ENCODE data around the gene HLA-DOA. TPM values are rescaled to one million over a fixed set of nuclear protein-coding genes. Genes with fewer than 3 reads are reported as not detected.

The HLA-DOA gene
- total and polyA plus RNA-seq, 10 of the 15 experiments (the other 5 are each of a cell fraction or from before 2014, with no cell fraction given) = 8.8 to 108 (median 58.3) TPM

DNA sequence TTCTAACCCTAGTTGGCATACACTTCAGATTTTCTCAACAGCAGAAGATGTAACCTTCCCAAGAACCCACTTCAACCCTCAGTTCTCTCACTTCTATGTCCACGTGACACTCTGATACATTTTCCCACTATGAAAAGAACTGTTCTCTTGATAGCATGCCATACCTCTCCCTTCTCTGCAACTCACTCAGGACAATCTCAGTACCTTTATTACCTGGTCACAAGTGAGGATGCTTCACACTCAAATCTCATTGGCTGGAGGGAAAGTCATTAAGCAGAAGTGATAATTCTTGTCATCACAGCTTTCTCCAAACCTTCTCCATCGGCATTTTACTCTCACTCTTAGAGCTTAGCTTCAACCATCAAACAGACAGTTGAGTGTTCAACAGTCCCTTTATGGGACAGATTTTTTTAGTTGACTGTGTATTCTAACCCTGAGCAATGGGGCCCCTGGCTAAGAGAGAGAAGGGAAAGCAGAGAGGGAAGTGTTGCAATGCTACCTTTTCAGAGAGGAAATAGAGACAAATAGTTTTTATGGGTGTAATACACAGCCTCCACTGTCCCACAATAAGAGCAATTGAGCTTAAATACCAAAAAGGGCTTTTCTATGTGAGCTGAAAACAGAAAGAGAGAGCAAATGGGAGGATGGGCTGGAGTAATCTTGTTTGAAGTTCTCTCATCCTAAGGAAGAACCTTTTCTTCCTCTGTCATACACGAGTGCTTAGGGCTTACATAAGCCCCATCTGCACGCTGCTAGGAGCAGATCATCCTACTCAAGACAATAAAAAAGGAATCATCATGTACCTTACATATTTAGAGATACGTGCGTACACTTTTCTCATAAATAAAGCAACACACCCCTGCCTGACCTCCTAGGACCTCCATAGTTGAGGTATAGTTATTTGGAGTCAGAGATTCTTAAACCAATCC, 48.1 kb upstream of the HLA-DOA start:
- BruUV-seq (replicated peaks) = TSS peak; percentile 82
- peaks cover 13% of the 10 kb centered on the region for H3K4me1 ChIP-seq (ENCODE audit: control insufficient read depth, insufficient read depth, low read length)
- in situ Hi-C loops (cut with MboI) = loop anchor here (25.0 kb wide), 1 partner anchor 1605 kb away; no protein-coding TSS in a partner anchor
- POLR2A ChIA-PET = interaction anchor here (1.1 to 2.6 kb wide), 6 partner anchors 8 to 29 kb away, joined by 4 to 23 read pairs (median 9); partner anchors contain the start of genes HLA-DPA1 and HLA-DPB1
- SMC1A ChIA-PET (ENCODE audit: uncharacterized antibody, unreplicated experiment) = interaction anchor here (0.9 to 2.6 kb wide), 12 partner anchors 9 to 55 kb away, joined by 3 to 12 read pairs (median 5); partner anchors contain the start of genes HLA-DPA1 and HLA-DPB1
- no peaks in the 10 kb centered on the region for H3K27me3 ChIP-seq (replicated peaks in 1 of 2; ENCODE audit: control insufficient read depth in 2 of 2, insufficient read depth in 2 of 2, low read length in 1 of 2)
- H3K36me3 ChIP-seq (ENCODE audit: control insufficient read depth in 2 of 2, insufficient read depth in 2 of 2, low read length in 1 of 2) = no peaks in the 10 kb centered on the region
- FAIRE-seq (peak; percentile 98), ATAC-seq (peak; percentile 68), DNase-seq (ENCODE audit: low read depth, low spot score) (no peak)
- CTCF ChIA-PET = interaction anchor here (0.7 to 2.6 kb wide), 8 partner anchors 9 to 44 kb away, joined by 3 to 19 read pairs (median 4); partner anchors contain the start of genes HLA-DPA1 and HLA-DPB1
- peak overlapping the region; percentile 6 for H2AFZ ChIP-seq (ENCODE audit: control insufficient read depth, low read depth, low read length)
- H4K20me1 ChIP-seq (ENCODE audit: control insufficient read depth, insufficient read depth) = no peaks in the 10 kb centered on the region
- H3K9me3 ChIP-seq (replicated peaks; ENCODE audit: control insufficient read depth, insufficient read depth, low read length) = peaks cover 5% of the 10 kb centered on the region
- intact Hi-C loops (cut with micrococcal nuclease; ENCODE audit: unreplicated experiment) = no loop called here
- H3K79me2 ChIP-seq (ENCODE audit: control insufficient read depth, insufficient read depth, low read length) = no peaks in the 10 kb centered on the region
- no peak overlapping the region for H3K4me3 ChIP-seq
- WGBS (ENCODE audit: insufficient coverage, insufficient replicate concordance, low lambda C conversion rate, missing lambda C conversion rate) = 29% methylated on average over 6 of the region's 6 CpGs
- peak overlapping the region; percentile 60 for H3K27ac ChIP-seq (ENCODE audit: control insufficient read depth, insufficient read depth)
- H3K9ac ChIP-seq (ENCODE audit: control insufficient read depth, insufficient read depth, low read length) = no peak overlapping the region
- peak overlapping the region; percentile 27; the same call in 1 of the 2 replicates for H3K4me2 ChIP-seq (ENCODE audit: control insufficient read depth, insufficient read depth)
- RAD21 ChIA-PET (ENCODE audit: unreplicated experiment) = interaction anchor here (0.9 to 1.8 kb wide), 4 partner anchors 16 to 28 kb away, joined by 3 to 9 read pairs (median 5); partner anchors contain the start of genes HLA-DPA1 and HLA-DPB1
- TF ChIP-seq ATF7 (IDR thresholded peaks at IDR 0.05; ENCODE audit: low read depth) = no peak
- TF ChIP-seq, protein P1, sequence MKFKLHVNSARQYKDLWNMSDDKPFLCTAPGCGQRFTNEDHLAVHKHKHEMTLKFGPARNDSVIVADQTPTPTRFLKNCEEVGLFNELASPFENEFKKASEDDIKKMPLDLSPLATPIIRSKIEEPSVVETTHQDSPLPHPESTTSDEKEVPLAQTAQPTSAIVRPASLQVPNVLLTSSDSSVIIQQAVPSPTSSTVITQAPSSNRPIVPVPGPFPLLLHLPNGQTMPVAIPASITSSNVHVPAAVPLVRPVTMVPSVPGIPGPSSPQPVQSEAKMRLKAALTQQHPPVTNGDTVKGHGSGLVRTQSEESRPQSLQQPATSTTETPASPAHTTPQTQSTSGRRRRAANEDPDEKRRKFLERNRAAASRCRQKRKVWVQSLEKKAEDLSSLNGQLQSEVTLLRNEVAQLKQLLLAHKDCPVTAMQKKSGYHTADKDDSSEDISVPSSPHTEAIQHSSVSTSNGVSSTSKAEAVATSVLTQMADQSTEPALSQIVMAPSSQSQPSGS (IDR thresholded peaks at IDR 0.05; ENCODE audit: low read length) = 0 out of 2 replicates have a peak, but pooled peaks have one; percentile 27
- peak; percentile 61; the same call in 1 of the 2 replicates for TF ChIP-seq RAD51 (IDR thresholded peaks at IDR 0.05)
- no peak for TF ChIP-seq SUPT20H (IDR thresholded peaks at IDR 0.05; ENCODE audit: borderline replicate concordance, control insufficient read depth, low read depth, low read length)
- peak; percentile 60; the same call in 1 of the 2 replicates for TF ChIP-seq NFIC (IDR thresholded peaks at IDR 0.05; ENCODE audit: low read depth, low read length)
- no peak for TF ChIP-seq BMI1 (IDR thresholded peaks at IDR 0.05; ENCODE audit: borderline replicate concordance)
- TF ChIP-seq PAX8 (IDR thresholded peaks at IDR 0.05) = no peak
- TF ChIP-seq, protein P2, sequence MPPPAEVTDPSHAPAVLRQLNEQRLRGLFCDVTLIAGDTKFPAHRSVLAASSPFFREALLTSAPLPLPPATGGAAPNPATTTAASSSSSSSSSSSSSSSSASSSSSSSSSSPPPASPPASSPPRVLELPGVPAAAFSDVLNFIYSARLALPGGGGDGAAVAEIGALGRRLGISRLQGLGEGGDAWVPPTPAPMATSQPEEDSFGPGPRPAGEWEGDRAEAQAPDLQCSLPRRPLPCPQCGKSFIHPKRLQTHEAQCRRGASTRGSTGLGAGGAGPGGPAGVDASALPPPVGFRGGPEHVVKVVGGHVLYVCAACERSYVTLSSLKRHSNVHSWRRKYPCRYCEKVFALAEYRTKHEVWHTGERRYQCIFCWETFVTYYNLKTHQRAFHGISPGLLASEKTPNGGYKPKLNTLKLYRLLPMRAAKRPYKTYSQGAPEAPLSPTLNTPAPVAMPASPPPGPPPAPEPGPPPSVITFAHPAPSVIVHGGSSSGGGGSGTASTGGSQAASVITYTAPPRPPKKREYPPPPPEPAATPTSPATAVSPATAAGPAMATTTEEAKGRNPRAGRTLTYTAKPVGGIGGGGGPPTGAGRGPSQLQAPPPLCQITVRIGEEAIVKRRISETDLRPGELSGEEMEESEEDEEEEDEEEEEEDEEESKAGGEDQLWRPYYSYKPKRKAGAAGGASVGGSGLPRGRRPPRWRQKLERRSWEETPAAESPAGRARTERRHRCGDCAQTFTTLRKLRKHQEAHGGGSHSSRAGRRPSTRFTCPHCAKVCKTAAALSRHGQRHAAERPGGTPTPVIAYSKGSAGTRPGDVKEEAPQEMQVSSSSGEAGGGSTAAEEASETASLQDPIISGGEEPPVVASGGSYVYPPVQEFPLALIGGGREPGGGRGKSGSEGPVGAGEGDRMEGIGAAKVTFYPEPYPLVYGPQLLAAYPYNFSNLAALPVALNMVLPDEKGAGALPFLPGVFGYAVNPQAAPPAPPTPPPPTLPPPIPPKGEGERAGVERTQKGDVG (CRISPR knock-in tag; IDR thresholded peaks at IDR 0.05) = no peak
- TF ChIP-seq CUX1 (IDR thresholded peaks at IDR 0.05; ENCODE audit: insufficient replicate concordance, low read depth, low read length) = no peak
- 0 out of 2 replicates have a peak, but pooled peaks have one; percentile 23 for TF ChIP-seq FOXM1 (IDR thresholded peaks at IDR 0.05; ENCODE audit: low read depth, low read length)
- TF ChIP-seq MEF2B (IDR thresholded peaks at IDR 0.05; ENCODE audit: partially characterized antibody, poor library complexity, severe bottlenecking) = no peak
